HG03521 (cell line): Measurements from ENCODE around the gene CFAP52.
"Not testable (repeated sequence)": the region's sequence is repeated elsewhere in the genome, so short reads cannot be mapped to it uniquely, and the experiment has no call there.

Source experiments
- ATAC-seq: cut with Tn5 transposase; IDR thresholded peaks from one replicate; pipeline ENCODE4 v1.9.1; 2021; ENCODE audit warnings: mild to moderate bottlenecking, moderate library complexity; ENCODE audit not compliant: unreplicated experiment

The CFAP52 gene, protein sequence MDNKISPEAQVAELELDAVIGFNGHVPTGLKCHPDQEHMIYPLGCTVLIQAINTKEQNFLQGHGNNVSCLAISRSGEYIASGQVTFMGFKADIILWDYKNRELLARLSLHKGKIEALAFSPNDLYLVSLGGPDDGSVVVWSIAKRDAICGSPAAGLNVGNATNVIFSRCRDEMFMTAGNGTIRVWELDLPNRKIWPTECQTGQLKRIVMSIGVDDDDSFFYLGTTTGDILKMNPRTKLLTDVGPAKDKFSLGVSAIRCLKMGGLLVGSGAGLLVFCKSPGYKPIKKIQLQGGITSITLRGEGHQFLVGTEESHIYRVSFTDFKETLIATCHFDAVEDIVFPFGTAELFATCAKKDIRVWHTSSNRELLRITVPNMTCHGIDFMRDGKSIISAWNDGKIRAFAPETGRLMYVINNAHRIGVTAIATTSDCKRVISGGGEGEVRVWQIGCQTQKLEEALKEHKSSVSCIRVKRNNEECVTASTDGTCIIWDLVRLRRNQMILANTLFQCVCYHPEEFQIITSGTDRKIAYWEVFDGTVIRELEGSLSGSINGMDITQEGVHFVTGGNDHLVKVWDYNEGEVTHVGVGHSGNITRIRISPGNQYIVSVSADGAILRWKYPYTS

DNA sequence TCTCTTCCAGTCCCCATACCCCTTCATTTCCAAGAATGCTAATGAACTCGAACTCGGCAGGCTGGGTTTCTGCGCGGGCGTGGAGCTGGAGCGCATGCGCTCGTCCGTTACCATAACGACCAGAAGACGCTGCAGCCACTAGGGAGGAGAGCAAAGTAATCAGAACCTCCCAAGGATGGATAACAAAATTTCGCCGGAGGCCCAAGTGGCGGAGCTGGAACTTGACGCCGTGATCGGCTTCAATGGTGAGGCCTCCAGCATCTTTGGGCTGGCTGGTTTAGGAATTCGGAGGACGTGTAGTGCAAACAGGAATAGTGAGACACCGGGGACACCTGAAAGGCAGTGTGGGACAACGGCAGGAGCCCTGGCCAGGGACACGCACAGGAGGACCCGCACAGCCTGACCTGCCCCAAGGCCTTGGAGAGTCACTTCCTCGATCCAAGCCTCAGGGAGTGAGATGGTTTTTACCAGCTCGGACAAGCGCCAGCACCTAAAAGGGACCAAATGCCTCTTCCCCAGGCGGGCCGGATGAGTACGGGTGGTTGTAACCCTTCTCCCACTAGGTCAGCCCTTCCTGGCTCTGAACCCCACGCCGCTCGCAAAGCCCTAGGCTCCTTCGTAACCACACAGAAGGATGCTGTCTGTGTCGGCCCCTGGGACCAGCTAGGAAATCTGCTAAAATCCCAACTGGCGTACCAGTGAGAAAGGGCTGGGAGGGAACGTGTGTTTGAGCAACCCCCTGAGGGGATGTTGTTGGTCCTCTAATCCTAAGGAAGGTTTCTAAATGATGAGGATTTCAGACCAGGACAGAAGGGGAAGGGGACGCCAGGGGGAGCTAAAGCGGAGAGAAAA, at the start of gene CFAP52:
TSS of gene CFAP52 (plus strand) at position 122 of the 852 bp plus-strand sequence. CDS start at position 176, 54 bp downstream.
- ATAC-seq: no peak

DNA sequence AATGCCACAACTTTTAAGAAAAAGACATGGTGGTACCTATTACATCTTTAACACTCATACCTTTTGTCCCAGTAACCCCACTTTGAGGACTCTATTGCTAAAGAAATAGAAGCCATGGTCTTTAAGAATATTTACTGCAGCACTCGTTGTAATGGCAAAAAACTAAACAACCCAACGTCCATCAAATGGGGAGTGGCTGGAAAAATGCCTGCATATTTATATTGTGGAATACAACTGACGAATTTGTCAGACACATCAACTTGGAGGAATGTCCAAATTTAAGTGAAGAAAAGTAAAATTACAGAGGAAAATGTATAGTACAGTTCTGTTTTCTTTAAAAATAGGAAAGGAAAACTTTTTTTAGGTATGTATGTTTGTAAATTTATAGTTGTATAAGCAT, 48.7 kb upstream of the CFAP52 start:
- no peak for ATAC-seq

DNA sequence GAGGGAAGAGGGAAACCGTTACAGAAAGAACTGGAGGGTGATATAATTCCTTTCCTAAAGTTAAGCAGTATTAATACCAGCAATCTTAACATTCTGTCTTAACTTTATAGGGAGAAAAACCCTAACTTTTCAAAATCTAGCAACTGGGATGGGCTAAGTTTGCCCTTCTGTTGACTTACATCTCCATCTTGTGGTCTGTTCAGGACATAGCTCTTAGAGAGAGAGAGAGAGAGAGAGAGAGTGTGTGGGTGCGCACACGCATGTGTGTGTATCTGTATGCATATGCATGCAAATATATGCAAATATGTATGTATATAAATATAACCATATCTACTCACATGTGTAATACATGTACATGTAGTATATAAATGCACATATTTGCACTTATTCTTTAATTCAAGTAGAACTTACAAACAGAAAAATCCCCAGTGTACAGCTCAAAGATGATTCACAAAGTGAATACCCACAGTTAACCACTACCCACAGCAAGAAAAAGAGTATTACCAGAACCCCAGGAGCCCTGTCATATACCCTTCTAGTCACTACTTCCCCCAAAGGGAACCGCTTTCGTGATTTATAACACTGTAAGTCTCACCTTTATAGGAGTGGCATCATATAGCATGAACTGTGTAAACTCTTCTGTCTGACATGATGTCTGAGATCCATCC, 47.3 kb upstream of the CFAP52 start:
- ATAC-seq: no peak

DNA sequence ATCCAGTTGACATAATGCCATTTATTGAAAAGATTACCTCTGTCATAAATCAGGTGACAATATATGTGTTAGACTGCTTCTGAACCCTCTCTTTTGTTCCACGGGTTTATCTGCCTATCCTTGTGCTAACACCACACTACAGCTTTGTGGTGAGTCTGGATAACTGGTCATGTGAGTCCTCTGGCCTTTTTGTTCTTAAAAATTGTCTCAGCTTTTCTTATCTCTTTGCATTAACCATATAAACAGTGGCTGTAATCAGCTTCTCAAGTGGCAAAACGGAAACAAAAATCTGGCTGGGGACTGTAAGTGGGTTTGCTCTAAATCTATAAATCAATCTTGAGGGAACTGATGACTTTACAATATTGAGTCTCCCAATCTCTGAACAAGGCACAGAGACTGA, 45.4 kb upstream of the CFAP52 start:
- no peak for ATAC-seq

DNA sequence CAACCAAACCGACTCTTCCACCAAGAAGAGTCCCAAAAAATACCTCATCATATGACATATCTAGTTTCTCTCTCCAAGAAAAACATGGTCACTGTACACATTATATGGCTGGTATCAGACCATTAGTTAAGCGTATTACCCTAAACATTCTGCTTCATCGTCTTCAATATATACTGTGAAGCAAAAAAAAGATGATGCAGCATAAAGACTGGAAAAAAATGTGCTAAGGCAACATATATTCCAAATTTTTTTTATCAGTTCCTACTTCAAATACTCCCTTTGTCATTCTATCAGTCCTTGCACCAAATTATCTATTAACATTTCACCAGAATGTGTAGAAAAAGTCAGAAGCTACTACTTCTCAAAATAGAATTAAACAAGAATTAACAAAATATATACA, 43.7 kb upstream of the CFAP52 start:
- no peak for ATAC-seq

DNA sequence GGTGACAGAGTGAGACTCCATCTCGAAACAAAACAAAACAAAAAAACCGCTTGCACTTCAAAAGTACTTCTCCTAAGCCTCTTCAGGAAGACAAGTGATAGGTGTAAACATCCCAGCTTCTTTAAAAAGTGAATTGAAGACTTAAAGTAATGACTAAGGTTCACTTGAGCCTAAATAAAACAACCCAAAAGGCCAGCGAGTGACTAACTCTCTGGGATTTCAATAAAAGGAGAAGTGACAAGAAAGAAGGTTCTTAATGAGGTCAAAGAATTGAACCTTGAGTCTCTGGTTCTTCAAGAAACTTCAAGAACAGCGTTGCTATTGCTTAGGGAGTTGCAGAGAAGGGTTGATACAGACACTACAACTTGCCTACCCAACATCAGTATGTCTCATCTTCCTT, 43.0 kb upstream of the CFAP52 start:
- ATAC-seq: no peak

DNA sequence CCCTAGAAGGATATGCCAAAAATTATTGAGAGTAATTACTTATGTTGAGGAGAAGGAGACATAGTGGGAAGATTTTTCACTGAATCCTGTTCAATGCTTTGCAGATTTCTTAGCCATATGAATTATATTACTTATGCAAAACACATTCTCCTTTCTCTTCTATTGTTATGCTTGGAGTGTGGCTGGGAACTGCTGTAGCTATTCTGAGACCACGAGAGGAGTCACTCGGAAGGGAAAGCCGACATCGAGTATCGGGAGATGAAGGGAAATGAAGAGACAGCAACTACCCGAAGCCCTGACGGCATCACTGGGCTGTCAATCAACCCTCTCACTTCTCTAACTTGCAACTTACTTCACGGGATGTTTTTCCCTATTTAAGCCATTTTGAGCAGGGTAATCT, 40.4 kb upstream of the CFAP52 start:
- ATAC-seq: no peak

DNA sequence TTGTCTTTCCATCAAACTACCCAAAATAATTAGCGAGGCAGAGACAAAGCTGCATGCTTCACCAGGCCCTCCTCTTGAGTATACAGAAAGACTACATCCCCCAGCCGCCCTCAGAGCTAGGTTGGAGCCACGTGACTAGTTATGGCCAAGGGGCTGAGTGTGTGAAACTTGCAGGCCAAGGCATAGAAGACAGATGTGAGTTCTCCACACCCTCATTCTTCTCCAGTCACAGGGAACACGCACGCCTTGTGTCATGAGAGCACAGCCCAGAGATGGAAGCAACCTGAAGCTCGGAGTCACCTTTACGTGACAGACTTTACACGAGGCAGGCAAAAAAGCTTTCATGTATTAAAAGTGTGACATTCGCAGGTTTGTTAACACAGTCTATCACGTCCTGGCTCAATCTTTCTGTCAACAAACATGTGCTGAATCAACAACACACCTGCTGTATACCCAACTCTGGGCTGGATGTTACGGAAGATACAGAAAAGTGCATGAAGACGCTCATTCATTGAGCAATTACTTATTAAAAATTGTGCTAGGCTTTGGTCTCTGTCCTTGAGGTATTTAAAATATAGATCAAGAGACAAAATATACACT, 39.2 kb upstream of the CFAP52 start:
- ATAC-seq: no peak

DNA sequence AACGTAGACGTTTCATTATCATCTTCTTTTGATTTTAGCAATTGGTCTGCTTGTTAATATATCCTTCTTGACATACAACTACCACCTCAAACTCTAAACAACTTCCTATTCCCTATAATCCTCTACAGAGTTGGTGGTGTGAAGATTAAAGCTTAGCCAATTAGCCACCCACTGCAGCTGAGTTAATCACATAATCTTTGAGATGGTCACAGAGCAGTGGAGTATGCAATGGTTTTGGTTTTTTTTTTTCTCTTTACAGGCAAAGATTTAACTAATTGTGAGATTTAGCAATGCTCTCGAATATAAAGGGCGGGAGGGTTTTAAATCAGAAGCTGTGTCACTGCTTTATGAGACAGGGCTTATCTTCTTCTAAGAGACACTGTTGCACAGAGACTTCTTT, 37.8 kb upstream of the CFAP52 start:
- no peak for ATAC-seq

DNA sequence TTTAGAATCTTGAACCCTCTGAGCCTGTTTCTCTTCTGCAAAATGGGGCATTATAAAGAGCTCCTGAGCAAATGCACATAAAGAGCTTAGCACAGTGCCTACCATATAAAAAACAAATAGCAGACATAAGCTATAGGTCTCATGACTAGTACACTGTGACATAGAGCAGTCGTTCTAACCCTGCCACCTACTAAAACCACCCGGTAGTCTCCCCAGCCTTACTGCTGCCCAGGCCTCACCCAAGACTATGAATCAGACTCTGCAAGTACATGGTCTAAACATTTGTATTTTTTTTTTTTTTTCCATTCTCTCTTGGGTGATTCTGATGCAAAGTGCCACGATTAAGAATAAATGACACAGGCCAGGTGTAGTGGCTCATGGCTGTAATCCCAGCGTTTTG, 34.7 kb upstream of the CFAP52 start:
- no peak for ATAC-seq

DNA sequence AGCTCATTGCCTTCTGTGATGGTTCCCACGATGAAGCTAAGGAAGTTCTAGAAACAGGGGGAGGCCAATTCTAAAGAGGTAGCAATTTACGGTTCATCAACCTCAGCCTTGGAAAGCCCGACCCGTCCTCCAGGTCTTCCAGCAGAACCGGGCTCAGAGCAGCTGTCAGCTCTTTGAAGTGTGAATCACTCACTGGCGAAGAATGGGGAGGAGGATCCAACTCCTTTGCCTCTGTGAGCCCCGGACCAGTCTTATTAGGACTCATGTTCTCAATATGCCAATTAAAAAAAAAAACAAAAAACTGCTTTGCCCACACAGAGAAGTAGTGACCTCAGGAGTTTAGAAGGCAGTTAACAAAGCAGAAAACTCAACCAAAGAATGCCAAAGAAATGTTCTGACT, 32.2 kb upstream of the CFAP52 start:
- no peak for ATAC-seq

DNA sequence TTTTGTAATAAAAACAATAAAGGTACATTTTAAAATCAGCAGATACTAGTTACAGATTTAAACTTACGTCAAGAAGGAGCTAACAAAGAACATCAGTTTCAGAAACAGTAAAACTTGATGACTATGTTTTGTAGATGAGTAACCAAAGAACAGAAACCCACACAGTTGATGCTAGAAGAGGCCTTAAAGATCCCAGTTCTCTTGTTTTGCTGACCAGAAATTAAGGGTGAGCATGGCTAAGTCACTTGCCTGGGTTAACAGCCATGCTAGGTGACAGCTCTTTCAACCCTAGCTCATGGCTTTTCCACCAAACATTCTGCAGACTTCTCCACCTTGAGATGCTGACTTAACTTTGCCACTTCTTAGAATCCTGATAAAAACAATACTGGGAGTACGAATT, 27.2 kb upstream of the CFAP52 start:
- ATAC-seq: no peak

DNA sequence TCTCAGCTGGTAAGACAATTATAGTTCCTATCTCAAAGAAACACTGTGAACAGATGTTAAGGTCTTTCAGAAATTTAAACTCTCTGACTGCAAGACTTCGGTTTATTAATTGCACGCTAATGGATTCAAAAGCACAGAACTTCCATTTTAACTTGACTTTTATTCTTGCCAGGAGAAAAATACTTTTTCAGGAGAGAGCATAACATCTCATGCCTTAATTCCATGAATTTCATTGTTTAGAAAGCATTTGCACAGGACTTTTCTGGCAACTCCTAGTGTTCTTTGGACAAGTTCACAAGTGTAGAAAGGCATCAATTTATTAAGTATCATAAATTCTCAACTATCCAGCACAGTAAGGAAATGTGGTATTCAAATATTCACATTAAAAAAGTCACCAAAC, 23.3 kb upstream of the CFAP52 start:
- no peak for ATAC-seq

DNA sequence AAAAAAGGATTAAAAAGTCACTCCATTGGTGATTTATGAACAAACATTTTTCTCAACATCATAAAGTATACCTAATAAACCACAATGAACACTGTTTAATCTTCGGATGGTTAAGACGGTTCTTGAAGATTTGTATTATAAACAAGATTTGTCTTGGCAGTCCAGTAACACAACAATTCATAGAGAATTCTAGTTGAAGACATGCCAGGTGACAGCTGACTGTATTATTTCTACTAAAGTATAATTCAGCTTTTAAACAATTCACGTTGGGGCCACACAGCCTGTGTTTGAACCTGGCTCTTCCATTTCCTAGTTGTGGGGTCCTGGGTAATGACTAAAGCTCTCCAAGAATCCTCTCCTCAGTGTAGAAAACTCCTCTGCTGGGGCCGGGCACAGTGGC, 22.8 kb upstream of the CFAP52 start:
- no peak for ATAC-seq

DNA sequence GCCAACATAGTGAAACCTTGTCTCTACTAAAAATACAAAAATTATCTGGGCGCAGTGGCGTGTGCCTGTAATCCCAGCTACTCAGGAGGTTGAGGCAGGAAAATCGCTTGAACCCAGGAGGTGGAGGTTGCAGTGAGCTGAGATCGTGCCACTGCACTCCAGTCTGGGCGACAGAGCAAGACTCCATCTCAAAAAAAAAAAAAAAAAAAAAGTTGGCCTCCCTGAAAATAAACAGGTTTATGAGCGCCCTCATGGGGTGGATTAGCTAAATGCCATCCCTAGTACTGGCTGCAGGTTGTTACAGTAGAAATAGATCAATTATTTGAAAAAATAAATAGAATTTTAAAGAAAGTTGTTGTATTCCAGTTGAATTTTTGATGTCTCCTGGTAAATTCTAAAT, 21.7 kb upstream of the CFAP52 start:
- ATAC-seq: not testable (repeated sequence)

DNA sequence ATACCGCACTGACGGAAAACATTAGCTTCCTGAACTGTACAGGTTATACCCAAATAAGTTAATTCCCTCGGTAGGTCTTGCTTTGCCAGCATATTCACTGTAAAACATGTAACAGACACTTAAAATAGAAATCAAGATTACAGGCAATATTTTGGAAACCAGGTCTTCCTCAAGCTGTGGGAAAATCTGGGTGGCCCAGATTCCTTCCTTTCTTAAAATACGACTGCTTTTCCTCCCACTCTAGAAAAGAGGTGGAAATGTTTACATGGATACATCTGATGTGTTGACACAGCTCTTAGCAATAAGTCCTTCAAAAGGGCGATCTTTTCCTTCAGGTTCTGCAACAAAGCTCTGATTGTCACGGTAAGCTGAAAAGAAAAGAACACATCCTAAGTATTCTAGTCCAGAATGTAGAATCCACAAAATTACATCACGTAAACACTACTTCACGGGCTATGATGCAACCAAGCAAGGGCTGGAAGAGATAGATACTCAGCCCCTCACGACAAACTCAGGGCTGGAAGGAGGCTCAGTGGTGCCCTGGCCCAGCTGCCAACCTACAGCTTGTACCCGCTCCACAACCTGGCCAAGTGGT, 19.2 kb upstream of the CFAP52 start:
- no peak for ATAC-seq

DNA sequence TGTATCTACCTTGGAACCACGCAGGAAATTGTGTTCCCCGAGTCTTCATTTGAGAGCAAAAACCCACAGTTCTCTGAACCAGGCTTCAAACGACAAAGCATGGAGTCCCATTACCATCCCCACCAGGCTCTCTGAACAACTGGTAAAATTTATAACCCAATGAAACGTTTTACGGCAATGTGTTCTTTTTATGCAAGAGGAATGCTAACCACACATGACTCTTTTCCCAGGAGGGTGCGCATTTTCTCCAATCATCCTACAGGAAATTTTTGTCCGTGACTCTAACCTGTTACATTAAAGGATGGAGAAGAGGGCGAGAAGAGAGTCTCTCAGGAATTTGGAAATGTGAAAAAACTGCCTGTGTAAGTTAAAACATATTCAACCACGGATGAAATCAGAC, 18.6 kb upstream of the CFAP52 start:
- no peak for ATAC-seq

DNA sequence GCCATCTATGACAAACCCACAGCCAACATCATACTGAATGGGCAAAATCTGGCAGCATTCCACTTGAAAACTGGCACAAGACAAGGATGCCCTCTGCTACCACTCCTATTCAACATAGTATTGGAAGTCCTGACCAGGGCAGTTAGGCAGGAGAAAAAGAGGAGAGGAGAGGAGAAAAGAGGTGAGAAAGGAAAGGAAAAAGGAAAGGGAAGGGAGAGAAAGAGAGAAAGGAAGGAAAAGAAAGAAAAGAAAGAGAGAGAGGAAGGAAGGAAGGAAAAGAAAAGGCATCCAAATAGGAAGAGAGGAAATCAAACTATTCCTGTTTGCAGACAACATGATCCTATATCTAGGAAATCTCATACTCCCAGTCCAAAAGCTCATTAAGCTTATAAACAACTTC, 12.3 kb upstream of the CFAP52 start:
- no peak for ATAC-seq

DNA sequence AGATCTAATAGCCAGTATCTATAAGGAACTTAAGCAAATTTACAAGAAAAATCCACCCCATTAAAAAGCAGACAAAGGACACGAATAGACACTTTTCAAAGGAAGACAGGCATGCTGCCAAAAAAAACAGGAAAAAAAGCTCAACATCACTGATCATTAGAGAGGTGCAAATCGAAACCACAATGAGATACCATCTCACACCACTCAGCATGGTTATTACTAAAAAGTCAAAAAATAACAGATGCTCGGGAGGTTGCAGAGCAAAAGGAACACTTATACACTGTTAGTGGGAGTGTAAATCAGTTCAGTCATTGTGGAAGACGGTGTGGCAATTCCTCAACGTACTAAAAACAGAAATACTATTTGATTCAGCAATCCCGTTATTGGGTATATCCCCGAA, 10.4 kb upstream of the CFAP52 start:
- ATAC-seq: no peak

DNA sequence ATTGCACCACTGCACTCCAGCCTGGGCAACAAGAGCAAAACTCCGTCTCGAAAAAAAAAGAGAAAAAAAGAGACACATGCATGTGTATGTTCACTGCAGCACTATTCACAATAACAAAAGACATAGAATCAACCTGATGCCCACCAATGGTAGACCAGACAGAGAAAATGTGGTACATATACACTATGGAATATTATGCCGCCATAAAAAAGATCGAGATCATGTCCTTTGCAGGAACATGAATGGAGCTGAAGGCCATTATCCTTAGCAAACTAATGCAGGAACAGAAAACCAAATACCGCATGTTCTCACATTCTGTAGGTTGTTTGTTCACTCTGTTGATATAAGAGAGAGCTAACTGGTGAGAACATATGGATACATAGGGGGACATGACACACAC, 9.7 kb upstream of the CFAP52 start:
- ATAC-seq: not testable (repeated sequence)
